Measurements from ENCODE around the gene RAB3A.

The RAB3A gene

DNA sequence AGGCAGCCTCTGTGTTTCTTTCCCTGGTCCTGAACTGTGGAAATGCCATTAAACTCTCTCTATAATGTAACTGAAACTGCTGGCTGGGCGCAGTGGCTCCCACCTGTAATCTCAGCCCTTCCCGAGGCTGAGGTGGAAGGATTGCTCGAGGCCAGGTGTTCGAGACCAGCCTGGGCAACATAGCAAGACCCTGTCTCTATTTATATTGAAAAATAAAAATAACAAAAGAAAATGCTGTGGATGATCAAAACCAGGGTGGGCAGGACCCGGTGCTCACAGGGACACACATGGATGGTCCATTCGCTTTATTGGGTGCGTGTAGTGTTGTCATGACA, 7.4 kb downstream of the RAB3A start:
- DNase-seq: no peak

DNA sequence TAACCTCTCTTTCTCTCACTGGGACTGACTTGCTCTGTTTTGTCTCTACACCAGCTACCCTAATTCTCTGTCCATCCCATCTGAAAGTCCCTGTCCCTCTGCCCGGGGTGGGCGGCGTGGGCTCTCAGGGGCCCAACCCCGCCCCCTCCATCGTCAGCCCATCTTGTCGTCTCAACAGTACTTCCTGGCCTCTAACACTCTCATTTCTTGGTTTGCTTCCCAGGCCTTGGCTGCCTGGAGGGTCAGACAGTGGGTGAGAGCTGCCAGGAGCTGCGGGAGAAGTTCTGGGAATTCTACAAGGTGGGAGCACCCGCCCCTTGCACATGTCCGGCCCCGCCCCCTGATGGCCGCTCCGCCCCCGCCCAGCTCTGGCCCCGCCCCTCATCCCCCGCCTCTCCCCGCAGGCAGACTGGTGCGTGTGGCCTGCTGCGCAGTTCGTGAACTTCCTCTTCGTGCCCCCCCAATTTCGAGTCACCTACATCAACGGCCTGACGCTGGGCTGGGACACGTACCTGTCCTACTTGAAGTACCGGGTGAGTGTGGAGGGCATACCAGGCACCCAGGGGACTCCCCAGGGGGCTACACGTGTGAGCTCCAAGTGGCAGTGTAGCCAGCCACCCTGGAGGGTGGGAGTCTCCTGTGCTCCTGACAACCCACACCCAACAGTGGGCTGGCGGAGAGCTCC, 9.1 kb downstream of the RAB3A start:
- DNase-seq: no peak

DNA sequence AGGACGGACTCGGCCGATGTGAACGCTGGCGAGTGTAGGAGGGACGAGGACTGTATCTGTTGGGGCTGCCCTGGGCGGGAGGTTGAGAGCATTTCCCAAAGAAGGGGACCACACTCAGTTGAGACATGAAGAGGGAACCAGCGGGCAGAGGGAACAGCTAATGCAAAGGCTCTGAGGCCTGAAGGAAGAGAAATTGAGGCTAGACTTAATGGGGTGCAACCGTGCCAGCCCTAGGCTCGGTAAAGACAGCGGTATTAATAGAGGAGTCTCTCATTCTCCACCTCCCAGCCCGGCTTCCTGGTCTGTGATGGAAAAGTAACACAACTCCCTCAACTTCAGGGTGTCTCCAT, 9.7 kb downstream of the RAB3A start:
- DNase-seq: no peak

DNA sequence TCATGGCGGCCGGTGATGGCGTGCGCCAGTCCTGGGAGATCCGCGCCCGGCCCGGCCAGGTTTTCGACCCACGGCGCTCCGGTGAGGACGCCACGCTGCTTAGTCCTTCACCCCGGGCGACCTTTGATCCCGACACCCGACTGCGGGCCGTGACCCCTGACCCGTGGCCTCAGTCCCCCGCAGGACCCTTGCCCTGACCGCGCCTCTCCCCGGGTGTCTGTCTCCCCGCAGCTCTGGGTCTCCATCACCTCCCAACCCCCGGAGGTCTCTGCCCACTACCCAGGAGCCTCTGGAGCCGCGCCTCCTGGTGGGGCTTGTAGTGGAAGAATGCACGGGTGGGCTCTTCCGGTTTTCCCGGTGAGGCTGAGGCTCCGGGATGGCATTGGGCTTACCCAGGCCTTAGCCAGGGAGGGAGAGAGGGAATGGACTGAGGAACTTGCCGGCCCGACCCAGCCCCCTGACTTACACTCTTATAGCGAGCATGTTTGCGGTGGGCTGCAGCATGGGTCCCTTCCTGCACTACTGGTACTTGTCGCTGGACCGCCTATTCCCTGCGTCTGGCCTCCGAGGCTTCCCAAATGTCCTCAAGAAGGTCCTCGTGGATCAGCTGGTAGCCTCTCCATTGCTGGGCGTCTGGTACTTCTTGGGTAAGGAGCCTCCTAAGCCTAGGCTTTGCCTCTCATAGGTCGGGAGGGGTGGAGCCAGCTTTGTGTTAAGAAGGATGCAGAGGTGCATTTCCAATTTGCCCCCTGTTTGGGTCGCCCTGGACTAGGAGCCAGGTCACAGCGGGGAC, 10.3 kb downstream of the RAB3A start:
- no peak for DNase-seq

DNA sequence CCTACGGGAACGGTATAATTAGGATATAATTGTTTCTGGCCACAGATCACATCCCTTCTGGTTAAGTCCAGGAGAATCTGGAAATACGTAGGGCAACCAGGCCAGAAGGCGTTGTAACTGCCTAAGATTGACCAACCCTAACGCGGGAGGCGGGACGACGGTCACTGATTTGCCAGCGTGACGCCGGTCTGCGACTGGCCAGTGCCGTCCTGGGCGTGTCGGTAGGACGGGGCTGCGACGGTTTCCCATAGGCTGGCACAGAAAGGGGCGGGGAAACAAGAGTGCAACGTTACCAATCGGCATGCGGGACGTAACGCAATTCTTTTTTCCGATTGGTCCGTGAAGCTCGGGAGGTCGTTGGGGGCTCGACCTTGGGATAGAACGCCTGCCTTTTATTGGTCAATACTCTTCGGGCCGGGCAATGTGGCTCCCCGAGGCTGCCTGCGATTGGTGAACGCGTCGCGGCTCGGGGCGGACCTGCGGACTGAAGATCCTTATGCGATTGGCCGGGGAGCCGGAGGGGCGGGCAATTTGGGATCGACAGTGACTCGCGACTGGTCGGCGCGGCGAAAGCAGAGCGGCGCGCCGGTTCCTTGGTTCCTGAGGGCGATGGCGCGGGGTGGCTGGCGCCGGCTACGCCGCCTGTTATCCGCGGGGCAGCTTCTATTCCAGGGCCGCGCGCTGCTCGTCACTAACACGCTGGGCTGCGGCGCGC, 11.0 kb downstream of the RAB3A start, which contains the start of gene MPV17L2:
TSS of gene MPV17L2 (plus strand) at position 546 of the 715 bp plus-strand sequence. CDS start at position 610, 64 bp downstream.
- peak; percentile 100 for DNase-seq

DNA sequence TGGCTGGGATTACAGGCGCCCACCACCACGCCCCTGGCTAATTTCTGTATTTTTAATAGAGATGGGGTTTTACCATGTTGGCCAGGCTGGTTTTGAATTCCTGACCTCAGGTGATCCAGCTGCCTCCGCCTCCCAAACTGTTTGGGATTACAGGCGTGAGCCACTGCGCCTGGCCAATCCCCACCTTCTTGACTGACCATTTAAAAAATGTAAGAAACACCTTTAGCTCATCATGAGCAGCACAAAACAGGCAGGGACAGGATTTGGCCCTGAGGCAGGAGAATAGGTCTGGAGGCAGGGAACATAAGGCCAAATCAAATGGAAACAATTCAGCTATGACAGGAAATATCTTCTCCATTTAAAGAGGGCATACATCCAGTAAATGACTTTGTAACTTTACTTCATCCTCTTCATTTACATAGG, 12.2 kb downstream of the RAB3A start:
- DNase-seq: no peak

DNA sequence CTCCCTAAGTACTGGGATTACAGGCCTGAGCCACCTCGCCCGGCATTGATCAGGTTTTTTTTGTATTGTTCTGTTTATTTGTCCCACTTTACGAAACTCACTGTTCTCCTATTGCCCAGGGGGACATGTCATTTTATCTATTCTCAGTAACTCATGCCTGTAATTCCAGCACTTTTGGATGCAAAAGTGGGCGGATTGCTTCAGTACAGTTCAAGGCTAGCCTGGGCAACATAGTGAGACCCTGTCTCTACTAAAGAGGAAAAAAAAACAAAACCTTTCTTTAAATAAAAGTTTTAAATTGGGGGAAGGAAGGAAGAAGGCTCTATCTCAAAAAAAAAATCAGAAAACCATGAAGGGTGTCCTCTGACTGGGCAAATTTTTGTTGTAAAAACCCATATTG, 13.6 kb downstream of the RAB3A start:
- DNase-seq: no peak

DNA sequence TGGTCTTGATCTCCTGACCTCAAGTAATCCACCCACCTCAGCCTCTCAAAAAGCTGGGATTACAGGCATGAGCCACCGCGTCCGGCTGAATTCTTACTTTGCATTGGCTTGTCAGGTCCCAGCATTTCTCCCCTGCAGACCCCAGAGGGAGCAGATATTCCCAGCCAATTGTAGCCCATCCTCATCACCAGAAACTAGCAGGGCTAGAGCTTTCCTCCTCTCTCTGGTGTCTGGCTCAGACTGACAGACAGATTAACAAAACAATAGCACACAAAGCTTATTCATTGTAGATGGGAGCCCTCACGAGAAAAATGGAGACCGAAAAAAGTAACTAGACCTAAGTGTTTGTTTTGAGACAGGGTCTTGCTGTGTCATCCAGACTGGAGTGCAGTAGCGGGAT, 18.3 kb downstream of the RAB3A start:
- DNase-seq: no peak

DNA sequence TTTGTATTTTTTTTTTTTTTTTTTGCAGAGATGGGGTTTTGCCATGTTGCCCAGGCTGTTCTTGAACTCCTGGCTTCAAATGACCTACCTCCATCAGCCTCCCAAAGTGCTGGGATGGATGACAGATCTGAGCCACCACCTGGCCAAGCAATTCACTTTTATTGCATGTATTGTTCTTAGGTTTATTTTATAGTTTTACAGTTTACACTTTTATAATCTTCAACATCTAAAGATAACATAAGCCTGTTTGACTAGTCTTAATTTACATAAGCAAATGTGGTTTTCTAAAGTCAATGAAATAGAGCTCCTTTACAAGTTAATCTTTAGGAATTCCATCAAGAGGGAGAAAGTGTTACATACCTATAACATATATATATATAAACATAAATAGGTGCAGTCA, 20.3 kb downstream of the RAB3A start:
- no peak for DNase-seq

DNA sequence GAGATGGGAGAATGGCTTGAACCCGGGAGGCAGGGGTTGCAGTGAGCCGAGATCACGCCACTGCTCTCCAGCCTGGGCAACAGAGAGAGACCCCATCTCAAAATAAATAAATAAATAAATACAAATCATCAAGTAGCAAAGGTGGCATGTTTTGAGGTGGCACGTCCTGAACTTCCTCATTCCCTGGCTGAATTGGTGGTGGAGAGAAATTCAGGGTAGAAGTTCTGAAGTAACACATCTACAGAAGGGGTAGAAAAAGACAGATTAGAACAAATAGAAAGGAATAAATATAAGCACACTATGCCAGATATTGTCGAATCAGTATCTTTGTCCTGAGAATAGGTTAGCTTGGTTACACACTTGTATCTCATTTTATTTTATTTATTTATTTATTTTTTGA, 23.9 kb downstream of the RAB3A start:
- DNase-seq: no peak

DNA sequence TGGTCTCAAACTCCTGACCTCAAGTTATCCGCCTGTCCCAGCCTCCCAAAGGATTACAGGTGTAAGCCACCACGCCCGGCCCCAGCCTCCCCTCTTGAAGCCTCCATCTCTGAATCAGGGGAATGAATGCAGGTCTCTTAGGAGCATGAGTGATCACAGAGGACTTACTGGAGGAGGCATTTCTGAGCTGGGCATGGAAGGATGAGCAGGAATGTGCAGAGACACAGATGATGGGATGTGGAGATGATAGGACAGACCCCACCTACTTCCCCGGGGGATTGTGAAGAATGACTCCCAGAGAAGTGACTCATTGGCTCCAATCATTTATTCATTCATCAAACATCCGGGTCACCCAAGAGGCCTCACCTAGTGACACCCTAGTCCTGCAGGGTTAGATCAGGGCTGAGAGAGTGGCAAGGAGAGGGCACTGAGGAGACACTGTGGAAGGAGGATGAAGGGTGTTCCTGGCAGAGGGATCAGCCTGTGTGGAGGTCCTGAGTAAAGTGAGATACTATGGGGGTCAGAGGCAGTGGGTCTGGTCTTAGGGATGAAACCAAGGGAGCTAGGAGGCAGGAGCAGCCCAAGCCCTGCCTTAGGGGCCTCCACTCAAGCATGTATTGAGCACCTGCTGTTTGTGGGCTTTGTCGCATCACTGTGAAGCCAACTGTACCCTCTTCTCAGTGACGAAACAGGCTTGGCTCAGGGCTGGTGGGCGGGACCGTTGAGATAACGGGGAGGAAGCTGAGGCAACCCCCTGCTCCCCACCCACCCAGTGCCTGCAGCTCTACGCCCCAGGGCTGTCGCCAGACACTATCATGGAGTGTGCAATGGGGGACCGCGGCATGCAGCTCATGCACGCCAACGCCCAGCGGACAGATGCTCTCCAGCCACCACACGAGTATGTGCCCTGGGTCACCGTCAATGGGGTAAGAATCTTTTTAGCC, 27.2 kb downstream of the RAB3A start:
- no peak for DNase-seq

DNA sequence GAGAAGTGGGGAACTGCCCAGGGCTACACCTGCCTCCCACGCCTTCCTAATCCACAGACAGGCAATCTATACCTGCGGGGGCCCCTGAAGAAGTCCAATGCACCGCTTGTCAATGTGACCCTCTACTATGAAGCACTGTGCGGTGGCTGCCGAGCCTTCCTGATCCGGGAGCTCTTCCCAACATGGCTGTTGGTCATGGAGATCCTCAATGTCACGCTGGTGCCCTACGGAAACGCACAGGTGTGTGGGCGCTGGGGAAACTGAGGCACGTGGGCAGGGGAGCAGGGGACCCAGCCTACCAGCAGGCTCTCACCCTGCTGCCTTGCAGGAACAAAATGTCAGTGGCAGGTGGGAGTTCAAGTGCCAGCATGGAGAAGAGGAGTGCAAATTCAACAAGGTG, 28.9 kb downstream of the RAB3A start:
- DNase-seq: no peak

DNA sequence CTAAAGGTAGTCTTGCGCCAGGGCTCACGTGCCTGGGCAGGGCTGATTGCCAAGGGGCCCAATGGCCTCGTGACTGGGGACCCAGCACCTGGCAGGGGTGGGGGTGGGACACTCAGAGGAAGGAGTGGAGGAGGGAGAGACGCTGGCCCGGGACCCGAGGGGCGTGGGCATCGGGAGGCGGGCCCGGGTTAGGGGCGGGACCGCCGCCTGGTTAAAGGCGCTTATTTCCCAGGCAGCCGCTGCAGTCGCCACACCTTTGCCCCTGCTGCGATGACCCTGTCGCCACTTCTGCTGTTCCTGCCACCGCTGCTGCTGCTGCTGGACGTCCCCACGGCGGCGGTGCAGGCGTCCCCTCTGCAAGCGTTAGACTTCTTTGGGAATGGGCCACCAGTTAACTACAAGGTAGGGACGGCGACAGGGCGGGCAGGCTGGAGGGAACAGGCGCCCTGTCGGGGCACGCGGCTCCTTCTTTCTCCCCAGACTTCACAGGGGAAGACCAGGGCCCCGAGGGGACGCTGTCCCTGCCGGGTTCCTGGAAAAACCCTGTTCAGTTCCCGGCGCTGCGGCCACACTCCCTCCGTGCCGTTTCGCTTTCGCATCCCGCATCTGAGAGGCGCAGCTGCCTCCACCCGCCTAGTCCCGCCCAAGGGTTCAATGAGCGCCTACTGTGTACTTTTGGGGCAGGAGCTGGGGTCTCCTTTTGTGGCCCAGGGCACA, 30.1 kb downstream of the RAB3A start, which contains the start of gene IFI30:
TSS of gene IFI30 (plus strand) at position 242 of the 717 bp plus-strand sequence. CDS start at position 271, 29 bp downstream.
- peak; percentile 91 for DNase-seq

DNA sequence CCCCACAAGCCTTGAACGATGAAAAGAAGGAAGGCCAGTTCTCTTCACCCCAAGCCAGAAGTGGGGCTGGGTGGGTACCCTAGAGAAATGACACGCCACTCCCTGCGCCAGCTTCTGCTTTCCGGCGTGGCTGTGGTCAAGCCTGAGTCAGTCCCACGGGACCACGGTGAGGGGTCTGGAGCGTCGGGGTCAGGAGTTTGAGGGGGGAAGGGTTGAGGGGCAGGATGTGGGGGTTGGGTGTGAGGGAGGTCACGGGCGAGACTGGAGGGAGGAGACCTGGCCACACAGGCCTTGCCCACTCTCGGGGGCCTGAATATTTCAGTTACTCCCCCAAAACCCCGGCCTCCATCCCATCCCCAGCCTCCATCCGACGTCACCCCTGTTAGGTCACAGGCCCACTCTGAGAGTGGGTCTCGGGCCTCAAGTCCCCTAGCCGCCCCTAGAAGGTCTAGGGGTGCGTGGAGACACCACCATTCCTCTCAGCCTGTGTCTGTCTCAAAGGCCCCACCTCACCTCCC, 30.7 kb downstream of the RAB3A start:
- DNase-seq: no peak

DNA sequence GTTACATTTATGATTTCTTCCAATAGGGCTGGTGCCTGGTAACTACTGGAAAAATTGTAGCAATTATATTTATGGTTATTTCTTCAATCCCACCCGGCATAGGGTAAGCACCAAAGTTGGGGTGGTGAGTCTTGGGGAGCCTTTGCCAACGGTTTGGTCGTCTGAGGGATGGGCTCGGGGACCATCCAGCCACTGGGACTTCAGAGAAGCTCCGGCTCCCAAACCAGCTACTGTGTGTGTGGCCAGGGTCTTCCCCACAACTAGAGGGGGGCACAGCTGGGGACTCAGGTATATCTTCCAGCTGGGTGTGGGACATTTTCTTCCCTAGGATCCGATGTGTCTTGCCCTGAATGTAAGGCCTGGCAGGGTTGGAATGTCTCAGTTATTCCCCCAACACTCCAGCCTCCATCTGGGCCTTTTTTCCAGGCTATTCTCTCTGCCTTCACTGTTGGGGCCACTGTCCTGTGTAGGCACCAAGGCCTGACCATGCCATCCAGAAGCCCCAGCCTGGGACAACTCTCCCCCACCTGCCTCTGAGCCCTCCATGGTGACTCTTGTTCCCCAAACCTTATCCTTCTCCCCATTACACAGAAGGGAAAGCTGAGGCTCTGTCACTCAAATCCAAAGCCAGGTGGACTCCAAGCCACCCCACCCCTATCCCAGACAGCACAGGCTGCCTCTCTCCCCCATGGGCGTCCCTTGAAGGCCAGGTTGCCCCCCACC, 31.4 kb downstream of the RAB3A start:
- no peak for DNase-seq

DNA sequence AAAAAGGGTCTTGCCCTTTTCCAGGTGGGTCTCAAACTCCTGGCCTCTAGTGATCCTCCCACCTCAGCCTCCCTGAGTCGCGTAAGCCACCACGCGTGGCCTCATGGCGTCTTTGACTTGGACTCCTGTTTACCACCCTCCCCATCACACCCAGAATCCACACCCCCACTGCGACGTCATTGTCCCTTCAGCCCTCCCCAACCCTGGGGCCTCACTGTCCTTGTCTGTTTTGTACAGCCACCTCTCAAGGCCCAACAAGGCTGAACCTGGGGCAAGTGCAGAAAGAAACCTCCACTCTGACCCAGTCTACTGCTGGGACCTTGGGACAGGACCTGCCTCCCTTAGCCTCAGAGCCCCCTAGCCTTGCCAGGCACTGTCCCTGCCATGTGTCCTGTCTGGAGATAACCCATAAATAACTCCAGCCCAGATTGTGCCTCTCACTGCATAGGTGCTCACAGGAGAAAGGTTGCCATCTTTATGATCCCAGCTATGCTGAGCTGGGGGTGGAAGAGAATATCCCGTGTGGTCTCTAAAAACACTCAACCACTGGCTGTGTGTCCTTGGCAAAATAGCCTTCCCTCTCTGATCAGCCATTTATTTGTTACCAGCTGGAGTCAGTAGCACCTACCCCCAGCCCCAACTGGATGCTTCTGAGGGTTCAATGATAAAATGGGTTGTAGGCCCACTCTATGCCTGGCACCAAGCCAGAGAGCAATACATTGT, 32.1 kb downstream of the RAB3A start:
- no peak for DNase-seq

DNA sequence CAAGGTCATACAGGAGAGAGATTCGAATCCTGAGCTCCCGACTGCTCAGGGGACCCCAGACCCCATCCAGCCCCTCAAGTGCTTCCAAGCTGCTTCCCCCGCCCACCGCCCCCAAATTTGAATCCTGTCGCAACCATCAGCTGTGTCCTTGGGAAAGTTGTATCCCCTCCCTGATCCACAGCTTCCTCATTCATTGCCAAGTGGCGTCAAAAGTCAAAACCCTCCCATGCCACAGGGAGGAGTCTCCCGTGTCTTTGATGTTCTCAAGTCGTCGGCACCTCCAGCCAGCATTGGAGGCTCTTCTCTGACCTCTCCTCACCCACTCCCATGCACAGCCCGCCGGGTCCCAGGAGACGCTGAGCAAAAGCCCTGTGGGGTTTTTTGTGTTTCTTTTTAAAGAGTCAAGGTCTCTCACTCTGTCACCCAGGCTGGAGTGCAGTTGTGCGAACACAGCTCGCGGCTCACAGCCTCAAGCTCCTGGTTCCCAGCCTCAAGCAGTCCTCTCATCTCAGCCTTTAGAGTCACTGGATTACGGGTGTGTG, 33.1 kb downstream of the RAB3A start:
- no peak for DNase-seq

DNA sequence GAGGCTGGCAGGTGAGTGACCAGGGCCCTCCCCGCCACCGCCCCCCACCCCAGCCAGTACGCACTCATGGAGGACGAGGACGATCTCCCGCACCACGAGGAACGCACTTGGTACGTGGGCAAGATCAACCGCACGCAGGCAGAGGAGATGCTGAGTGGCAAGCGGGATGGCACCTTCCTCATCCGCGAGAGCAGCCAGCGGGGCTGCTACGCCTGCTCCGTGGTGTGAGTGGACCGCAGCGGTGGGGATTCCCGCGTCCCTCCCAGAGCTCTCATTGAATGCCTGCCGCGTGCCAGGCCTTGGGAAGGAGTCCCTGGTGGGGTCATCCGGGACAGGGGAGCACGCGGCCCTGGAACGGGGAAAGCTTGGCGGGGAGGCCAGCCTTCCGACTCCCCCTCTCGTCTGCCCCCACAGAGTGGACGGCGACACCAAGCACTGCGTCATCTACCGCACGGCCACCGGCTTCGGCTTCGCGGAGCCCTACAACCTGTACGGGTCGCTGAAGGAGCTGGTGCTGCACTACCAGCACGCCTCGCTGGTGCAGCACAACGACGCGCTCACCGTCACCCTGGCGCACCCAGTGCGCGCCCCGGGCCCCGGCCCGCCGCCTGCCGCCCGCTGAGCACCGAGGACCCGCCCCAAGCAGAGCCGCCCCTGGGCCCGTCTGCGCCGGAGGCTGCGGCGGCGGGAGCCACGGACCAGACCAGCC, 35.0 kb downstream of the RAB3A start:
- no peak for DNase-seq

DNA sequence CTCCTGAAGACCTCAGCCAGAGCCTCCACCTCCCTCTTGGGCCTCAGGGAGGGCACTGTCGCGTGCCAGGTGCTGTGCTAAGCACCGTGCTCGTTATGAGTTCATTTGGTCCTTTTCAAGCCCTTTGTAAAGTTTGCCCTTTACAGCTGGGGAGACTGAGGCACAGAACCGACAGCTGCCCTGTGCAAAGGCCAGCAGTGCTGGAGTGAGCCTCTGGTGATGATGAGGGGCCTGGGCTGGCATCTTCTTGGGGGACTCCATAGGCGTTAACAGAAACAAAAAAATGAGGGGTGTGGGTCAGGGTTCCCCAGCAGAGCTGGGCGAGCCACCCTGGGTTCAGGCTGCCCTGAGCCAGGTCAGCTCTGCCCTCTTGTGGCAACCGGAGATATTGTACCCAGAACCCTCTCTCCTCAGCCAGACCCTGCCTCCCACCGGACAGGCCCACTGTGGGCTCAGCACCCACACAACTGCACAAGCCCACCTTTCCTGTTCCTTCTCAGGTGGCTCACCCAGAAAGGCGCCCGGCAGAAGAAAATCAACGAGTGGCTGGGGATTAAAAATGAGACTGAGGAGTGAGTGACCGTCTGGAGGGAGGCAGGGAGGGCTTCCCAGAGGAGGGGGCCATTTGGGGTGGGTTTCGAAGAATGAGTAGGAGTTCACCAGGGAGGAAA, 35.7 kb downstream of the RAB3A start:
- no peak for DNase-seq
